HG03378 (cell line): ENCODE data around the gene PRM2.

Experiments used
- ATAC-seq: cut with Tn5 transposase; IDR thresholded peaks from one replicate; pipeline ENCODE4 v1.9.1; 2021; ENCODE audit warnings: mild to moderate bottlenecking, moderate library complexity; ENCODE audit not compliant: unreplicated experiment

Gene PRM2

DNA sequence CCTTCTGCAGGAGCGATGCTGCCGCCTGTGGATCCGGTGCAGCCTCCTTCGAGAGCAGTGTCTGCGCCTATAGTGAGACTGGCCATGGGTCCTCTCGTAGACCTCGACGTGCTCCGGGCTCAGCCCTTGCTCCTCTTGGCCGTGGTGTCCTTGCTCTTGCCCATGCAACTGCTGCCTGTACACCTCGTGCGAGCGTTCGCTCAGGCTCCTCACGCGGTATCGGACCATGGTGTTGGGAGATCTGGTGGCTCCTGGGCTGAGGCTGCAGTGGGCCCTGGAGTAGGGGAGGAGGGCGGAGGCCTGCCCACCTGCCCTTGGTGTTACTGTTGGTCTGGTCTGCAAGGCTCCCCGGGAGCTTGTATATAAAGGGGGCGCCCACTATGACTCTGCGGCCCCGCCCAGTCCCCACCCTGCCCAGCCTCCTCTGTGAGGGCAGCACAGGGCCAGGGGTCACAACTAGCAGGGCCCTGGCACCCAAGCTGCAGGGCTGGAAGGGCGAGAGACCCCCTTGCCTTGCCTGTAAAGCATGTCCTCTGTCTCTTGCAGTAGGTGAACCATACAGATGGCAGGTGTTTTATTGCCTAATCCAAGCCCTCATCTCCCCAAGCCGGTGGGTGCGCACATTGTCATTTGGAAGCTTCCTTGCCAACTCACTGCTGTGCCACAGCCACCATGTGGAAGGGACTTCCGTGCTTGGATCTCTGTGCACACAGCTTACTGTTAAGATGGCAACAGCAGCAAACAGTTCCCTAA lies at the start of gene PRM2:
PRM2 (minus strand) TSS at position 338 of the 753 bp plus-strand sequence; CDS start at position 228, 110 bp downstream.
- no peak for ATAC-seq

DNA sequence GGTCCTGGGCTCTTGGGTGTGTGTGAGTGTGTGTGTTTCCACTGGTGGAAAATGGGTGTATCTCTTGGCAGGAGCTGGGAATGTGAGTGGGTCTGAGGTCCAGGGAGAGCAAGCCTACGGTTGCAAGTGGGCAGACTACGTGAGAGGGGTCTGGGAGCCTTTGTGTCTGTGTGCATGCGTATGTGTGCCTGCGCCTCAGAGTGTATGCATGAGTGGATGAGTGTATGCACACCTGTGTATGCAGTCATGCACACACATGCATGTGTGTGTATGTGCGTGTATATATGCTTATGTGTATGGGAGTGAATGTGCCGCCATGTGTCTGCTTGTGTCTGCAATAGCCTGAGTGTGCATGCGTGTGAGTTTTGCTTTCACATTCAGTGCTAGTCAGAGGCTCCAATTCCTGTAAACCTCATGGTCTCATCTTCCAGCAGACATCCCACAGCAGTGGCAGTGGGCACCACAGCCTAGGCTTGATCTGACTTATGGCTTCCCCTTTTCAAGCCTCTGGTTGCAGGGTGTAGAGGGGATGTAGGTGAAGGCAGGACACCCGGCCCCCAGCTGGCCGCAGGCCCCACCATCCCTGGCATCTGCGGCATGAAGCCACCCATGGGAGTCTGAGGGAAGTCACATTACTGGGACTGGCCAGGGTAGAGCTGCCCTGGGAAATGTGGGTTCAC lies 49.3 kb upstream of the PRM2 start:
- no peak for ATAC-seq

- ATAC-seq = no peak
Observed at GRCh38 chr16:11323551-11324336, 47.5 kb upstream of the PRM2 start.

GRCh38 chr16:11322823-11323222 lies 46.5 kb upstream of the PRM2 start:
- ATAC-seq = no peak

DNA sequence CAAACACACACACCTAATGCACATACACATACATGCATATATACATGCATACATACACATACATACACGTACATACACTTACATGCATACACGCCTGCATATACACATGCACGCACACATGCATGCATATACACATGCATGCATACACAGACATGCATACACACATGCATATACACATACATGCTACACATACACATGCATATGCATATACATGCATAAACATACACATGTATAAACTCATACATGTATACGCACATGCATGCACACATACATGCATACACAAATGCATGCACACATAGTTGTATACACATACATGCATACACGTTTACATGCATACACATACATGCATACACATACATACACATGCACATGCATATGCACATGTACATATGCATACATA lies 45.4 kb upstream of the PRM2 start:
- ATAC-seq = no peak

- ATAC-seq = no peak
Observed at GRCh38 chr16:11320170-11320569, 43.9 kb upstream of the PRM2 start.

- ATAC-seq = no peak
Observed at GRCh38 chr16:11319529-11320146, 43.4 kb upstream of the PRM2 start.

GRCh38 chr16:11318817-11319216 lies 42.5 kb upstream of the PRM2 start:
- no peak for ATAC-seq

DNA sequence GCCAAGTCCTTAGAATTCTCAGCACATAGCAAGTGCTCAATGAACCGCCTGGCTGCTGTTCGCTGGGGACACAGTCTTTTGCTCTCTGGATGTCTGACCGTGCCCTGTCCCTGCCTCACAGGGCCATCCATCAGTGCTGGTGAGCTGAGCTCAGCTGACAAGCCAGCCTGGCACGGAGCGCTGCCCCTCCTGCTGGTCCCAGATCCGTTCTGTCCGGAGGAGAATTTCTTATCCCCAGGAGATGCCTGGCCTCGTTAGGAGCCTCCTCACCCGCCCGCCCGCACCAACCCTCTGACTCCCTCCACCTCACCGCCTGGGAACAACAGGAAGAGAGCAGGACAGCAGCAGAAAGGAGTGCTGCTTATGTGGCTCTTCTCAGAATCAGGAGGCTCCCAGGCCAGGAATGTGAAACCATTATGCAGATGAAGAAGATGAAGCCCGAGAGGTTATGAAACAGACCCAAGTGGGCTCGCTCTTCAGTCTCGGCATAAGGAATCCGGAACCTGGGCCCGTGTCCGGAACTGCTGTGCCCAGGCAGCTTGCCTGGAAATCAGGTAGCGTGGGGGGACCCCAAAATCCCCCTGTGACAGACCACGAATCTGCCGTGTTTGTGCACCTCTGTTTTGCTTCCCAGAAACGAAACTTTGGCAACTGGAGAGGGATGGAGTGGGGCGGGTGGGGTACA lies 40.2 kb upstream of the PRM2 start:
- no peak for ATAC-seq

GRCh38 chr16:11315510-11315909 lies 39.2 kb upstream of the PRM2 start:
- ATAC-seq = no peak

DNA sequence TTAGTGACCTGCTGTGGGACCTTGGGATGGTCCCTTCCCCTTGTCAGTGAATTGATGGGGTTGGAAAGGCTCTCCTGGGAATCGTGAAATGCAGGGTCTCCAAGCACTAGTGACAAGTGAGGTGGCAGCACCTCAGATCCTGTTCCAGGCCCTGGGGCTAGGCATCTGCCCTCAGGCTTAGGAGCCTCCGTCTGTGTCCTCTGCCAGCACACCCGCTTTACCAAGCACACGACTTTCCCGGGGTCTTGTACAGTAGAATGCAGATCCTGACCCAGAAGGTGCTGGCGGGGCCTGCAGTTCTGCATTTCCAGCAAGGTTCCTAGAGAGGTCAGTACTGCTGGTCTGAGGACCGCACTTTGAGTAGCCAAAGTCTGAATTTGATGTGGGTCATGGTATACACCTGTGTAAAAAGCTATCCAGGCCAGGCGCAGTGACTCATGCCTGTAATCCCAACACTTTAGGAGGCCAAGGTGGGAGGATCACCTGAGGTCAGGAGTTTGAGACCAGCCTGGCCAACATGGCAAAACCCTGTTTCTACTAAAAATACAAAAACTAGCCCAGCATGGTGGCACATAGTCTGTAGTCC lies 38.1 kb upstream of the PRM2 start:
- ATAC-seq = no peak

DNA sequence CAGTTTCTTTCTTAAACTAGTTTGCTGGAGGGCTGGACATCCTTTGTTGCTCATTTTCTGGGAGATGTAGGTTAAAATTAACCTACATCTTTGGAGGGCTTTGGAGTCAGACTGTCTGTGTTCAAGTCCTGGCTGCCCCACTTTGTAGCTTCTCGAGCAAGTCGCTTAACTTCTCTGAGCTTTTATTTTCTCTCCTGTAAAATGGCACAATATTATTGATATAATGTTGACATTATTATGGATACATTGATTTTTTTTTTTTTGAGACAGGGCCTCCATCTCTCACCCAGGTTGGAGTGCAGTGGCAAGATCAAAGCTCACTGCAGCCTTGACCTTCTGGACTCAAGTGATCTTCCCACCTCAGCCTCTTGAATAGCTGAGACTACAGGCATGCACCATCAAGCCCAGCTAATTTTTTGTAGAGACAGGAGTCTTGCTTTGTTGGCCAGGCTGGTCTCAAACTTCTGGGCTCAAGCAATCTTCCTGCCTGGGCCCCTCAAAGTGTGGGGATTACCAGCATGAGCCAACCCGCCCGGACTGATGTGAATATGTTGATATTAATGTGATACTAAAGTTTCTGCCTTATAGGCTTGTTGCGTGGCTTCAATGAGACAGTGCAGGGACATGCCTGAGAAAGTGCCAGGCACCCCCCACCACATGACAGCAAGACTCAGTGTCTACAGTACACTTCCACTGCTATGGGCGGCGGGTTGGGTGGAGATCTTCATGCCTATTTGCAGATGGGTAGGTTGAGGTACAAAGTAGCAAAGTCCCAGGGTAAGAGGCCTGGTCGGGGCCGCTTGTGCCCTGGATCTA lies 37.4 kb upstream of the PRM2 start:
- ATAC-seq = no peak

DNA sequence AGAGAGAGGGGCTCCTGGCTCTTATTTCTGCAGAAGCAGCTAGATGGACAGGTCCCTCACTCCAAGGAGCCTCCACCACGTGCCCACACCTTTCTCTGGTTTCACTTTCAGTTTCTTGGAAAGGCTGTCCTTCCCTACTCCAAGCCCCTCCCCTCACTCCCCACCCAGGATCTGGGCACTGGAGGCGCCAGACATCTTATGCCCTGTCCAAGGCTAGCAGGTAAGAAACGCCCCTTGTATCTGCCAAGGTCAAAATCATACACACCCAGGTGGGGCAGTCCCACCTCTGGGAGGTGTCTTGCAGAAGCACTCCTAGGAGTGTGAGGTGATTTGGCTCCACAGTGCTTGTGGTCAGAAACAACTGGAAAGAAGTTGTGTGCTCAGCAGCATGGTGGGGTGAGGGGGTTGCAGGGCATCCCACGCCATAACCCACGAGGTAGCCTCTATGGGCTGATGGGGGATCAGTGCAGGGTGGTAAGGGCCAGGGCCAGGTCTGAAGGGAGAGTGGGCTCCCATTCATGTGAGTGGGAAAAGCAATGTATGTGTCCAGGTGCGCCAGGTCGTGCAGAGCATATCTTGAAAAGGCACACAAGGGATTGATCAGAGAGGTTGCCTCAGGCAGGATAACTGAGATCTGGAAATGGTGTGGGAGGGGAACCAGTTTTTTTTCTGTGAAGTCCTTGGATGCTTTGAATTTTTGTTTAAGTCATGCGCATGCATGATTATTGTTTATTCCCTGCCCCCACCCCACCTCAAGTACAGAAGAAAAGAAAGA lies 36.6 kb upstream of the PRM2 start:
- ATAC-seq = no peak

DNA sequence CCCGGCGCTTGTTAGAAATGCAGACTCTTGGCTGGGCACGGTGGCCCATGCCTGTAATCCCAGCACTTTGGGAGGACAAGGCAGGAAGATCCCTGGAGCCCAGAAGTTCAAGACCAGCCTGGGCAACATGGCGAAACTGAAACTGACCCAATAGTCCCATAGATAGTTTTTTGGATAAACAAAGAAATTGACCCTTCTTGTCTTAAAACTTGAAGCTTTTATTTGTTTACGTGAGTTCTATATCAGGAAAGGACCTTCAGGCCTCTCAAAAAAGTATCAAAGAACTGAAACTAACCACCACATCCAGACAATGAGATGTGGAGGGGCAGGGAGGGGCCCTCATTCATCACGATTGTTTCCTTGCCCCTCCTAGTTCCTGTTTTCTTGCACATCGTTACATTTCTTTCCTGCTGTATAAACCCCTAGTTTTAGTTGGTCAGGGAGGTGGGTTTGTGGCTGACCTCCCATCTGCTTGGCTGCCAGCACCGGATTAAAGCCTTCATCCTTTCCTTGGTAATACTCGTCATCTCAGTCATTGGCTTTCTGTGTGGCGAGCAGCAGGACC lies 34.8 kb upstream of the PRM2 start:
- no peak for ATAC-seq

- no peak for ATAC-seq
Observed at GRCh38 chr16:11310634-11310977, 34.3 kb upstream of the PRM2 start.

DNA sequence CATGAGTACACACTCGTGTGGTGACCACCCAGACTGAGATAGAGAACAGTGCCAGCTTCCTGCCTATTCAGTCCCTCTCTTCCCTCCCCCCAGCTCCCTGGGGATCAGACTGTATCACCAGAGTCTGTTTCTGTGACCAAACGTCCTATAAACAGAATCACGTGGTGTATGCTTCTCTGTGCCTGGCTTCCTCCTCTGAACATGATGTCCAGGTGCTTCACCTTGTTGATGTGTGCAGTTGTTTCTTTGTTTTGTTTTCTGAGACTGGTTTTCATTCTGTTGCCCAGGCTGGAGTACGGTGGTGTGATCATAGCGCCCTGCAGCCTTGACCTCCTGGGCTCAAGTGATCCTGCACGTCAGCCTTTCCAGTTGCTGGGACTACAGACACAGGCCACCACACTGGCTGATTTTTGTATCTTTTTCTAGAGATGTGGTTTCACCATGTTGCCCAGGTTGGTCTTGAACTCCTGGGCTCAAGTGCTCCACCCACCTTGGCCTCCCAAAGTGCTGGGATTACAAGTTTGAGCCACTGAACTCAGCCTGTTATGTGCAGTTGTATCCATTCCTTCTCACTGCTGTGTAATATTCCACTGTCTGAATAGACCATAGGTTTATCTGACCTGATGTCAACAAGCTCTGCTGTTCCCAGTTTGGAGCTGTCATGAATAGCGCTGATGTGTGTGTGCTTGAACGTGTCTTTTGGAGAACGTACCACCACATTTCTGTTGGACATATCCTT lies 33.8 kb upstream of the PRM2 start:
- ATAC-seq = peak; percentile 46

DNA sequence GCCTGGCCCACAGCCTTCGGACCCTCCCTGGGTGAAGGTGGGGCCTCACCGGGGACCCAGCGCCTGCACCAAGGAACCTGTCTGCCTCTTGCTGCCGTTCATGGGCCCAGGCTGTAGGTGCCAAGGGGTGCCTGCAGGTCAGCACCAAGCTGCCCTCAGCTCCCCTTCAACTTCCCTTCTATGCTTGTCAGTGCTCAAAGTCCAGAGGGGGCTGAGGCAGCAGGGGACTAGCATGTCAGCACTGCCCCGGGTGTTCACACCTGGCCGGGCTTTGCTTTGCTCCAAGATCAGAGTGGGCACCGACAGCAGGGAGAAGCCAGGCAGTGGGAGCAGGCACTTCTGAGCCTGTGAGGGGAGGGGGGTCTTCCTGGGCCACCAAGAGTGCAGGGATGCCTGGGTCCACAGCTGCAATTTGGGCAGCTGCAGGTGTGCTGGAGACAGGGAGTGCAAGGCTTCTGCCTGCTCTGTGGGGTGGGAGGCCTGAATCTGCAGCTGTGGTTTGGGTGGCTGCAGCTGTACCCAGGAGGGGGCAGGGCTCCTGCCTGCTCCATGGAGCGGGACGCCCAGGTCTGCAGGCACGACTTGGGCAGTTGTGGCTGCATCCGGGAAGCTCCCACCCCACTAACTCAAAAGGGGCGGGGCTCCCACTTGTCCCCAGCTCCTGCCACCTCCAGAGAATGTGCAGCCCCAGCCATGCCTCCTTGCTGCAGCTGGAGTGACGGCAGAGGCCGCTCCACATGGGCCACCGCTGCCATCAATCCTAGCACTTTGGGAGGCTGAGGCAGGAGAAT lies 32.4 kb upstream of the PRM2 start:
- no peak for ATAC-seq
